Activated T-cell treated with anti-CD3 and anti-CD28 coated beads, Interleukin-2, amount 50 U/mL, for 4 hours (primary cell): ENCODE measurements around the gene TTC9C. TPM values are rescaled to one million over a fixed set of nuclear protein-coding genes. Genes with fewer than 3 reads are reported as not detected.
"Not testable (repeated sequence)": the region's sequence is repeated elsewhere in the genome, so short reads cannot be mapped to it uniquely, and the experiment has no call there.

Experiments used
- ATAC-seq, 2 donors: fragments of 200-7000 bp; cut with Tn5 transposase; one replicate each; pipeline ENCODE4 v1.10.0; 2021
- DNase-seq: peaks from one replicate; pipeline ENCODE4 v3.0.0-alpha.2; 2020
- H3K27me3 Mint-ChIP-seq: one replicate; pipeline ENCODE4 v1.8.0; 2021; ENCODE audit warnings: low read depth, mixed read lengths
- H3K36me3 Mint-ChIP-seq: one replicate; pipeline ENCODE4 v1.8.0; 2022; ENCODE audit warnings: mixed read lengths; ENCODE audit not compliant: insufficient read depth
- H3K4me1 Mint-ChIP-seq: one replicate; pipeline ENCODE4 v1.8.0; 2021; ENCODE audit warnings: low read depth, mixed read lengths
- H3K4me3 Mint-ChIP-seq: one replicate; pipeline ENCODE4 v1.8.0; 2021; ENCODE audit warnings: mild to moderate bottlenecking, moderate library complexity, mixed read lengths
- H3K9me3 Mint-ChIP-seq: one replicate; pipeline ENCODE4 v1.8.0; 2021; ENCODE audit warnings: mixed read lengths
- total RNA-seq, 3 donors: library from RNA; stranded (reverse); gene quantifications; one replicate each; pipeline ENCODE4 v1.2.1, GENCODE V29; 2021

TTC9C gene, protein sequence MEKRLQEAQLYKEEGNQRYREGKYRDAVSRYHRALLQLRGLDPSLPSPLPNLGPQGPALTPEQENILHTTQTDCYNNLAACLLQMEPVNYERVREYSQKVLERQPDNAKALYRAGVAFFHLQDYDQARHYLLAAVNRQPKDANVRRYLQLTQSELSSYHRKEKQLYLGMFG
- 10 to 100 TPM; 20.2 to 22.9 (median 20.9) TPM for total RNA-seq

- Mint-ChIP-seq H3K27me3 (no peaks in the 10 kb centered on the region), H3K9me3 (no peaks in the 10 kb centered on the region), H3K36me3 (peaks cover 31% of the 10 kb centered on the region), H3K4me1 (peaks cover 41% of the 10 kb centered on the region), H3K4me3 (peak within 1 kb of the TSS; percentile 99)
- peak; percentile 77 for DNase-seq
- peak; percentile 29 to 33 for ATAC-seq
Measured at GRCh38 chr11:62728171-62728988, at the start of gene TTC9C. TTC9C (plus strand) TSS chr11:62728486; CDS start chr11:62728849, 363 bp downstream.

DNA sequence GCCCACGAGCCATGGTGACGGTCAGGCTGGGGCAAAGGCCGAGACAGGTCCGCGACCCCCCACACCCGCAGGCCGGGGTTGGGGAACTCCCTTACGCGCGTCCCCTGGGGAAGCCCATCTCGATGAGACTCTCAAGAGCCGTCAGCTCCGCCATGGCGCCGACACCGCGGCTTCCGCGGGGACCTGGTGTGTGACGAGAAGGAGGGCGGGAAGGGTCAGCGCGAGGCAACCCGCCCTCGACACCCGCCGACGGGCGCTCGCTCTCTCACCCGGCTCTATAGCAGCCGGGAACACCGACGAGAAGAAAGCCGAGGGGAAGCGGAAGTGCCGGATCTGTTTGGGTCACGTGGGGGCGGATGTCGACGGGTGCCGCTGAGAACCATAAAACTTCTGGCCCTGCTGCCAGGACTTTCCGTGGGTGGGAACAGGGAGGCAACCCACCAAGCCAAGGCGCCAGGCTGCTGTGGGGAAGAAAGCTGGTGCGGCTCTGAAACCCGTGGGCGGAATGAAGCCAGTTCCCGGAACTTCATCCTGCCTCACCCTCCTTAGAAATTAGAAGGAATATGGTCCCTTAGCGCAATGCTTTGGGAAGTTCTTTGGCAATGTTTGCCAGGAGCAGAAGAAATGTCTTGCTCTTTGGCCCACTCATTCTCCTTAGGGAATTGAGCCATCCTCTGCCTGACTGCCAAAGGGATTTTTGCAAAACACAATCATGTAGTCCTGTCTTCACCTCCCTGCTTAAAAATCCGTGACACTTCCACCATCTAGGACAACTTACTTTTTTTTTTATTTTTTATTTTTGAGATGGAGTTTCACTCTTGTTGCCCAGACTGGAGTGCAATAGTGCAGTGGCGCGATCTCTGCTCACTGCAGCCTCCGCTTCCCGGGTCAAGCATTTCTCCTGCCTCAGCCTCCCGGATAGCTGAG lies 49.3 kb upstream of the TTC9C start, which contains the start of gene UBXN1:
TSS of gene UBXN1 (minus strand) at position 304 of the 927 bp plus-strand sequence. CDS start at position 154, 150 bp downstream.
- no peaks in the 10 kb centered on the region for H3K9me3 Mint-ChIP-seq
- peak; percentile 78 for DNase-seq

GRCh38 chr11:62680825-62681240 lies 47.5 kb upstream of the TTC9C start:
- peak overlapping the region; percentile 64 for H3K4me3 Mint-ChIP-seq

More for the DNA sequence above, 49.3 kb upstream of the TTC9C start, which contains the start of gene UBXN1:
- Mint-ChIP-seq H3K4me3 (peak within 1 kb of the TSS; percentile 90), H3K4me1 (peaks cover 26% of the 10 kb centered on the region), H3K27me3 (no peaks in the 10 kb centered on the region), H3K36me3 (peaks cover 13% of the 10 kb centered on the region)
- ATAC-seq, result peak; percentile 86 to 90

GRCh38 chr11:62682518-62682917 lies 45.8 kb upstream of the TTC9C start:
- peaks cover 8% of the 10 kb centered on the region for H3K36me3 Mint-ChIP-seq
- H3K4me3 Mint-ChIP-seq, result no peak overlapping the region
- peaks cover 17% of the 10 kb centered on the region for H3K4me1 Mint-ChIP-seq
- DNase-seq (no peak), ATAC-seq (no peak)
- no peaks in the 10 kb centered on the region for H3K27me3 Mint-ChIP-seq
- no peaks in the 10 kb centered on the region for H3K9me3 Mint-ChIP-seq

More at GRCh38 chr11:62680825-62681240, 47.5 kb upstream of the TTC9C start:
- Mint-ChIP-seq H3K27me3 (no peaks in the 10 kb centered on the region), H3K36me3 (peaks cover 11% of the 10 kb centered on the region), H3K4me1 (peaks cover 25% of the 10 kb centered on the region), H3K9me3 (no peaks in the 10 kb centered on the region)
- no peak for DNase-seq
- peak; percentile 64 to 70 for ATAC-seq

DNA sequence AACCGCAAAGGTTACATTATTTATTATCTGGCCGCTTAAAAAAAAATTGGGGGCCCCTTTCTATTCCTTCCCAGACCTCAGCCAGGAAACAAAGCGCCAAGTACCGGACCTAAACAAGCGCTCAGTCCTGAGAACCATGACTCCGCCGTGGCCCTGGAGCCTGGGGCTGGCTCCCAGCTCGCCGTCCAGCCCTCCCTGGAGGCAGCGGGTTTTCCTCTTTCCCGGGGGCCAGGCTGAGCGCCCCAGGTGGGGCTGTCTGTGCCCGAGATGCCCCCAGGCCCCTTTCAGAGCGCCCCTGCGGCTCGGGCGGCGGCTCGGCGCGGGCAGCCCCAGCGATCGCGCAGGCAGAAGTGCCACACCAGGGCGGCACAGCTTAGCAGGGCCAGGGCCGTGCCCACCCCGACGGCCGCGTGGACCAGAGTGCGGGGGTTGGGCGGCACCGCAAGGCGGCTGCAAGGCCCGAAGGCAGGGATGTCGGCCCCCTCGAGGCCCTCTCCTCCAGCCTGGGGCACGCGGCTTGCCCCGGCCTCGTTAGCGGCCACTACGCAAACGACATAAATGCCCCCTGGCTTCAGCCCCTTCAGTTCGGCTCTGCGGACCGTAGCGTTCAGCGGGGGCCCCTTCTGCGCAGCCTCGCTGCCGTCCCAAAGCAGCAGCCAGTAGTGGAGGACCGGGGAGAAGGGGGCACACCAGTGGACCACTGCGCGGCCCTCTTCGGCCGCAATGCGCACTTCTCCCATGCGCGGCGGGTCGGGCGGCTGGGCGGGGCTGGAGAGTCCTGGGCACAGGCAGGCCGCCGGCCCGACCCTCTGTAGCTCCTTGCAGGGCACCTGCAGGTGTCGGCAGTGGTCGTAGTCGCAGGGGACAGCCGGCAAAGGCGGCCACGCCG lies 40.5 kb upstream of the TTC9C start:
- Mint-ChIP-seq H3K4me3 (no peak overlapping the region), H3K36me3 (peaks cover 14% of the 10 kb centered on the region), H3K9me3 (no peaks in the 10 kb centered on the region), H3K4me1 (no peaks in the 10 kb centered on the region), H3K27me3 (peaks cover 4% of the 10 kb centered on the region)
- ATAC-seq, result peak in 1 of 2 donors; percentile 37
- no peak for DNase-seq

DNA sequence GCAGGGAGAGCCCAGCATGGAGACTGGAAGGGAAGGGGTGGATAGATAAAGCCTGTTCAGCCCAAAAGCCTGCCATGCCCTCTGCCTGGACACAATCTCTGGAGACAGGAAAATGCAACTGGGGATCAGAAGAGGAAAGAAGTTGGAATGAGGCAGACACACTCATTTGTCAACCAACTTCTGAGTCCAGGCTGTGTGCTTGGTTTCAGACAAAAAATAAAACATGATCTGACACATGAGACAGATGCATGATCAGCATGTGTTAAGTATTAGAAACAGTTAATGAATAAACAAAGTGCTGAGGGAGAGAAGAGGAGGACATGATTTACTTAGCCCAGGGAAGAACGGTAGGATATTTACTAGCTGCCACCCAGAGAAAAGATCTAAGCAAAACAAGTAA lies 39.8 kb upstream of the TTC9C start:
- DNase-seq (no peak), ATAC-seq (no peak)
- Mint-ChIP-seq H3K4me1 (no peaks in the 10 kb centered on the region), H3K27me3 (peaks cover 4% of the 10 kb centered on the region), H3K9me3 (no peaks in the 10 kb centered on the region), H3K4me3 (no peak overlapping the region), H3K36me3 (peaks cover 16% of the 10 kb centered on the region)

GRCh38 chr11:62689421-62690183 lies 38.7 kb upstream of the TTC9C start, which contains the start of gene LRRN4CL:
LRRN4CL (minus strand) TSS chr11:62689530; CDS start chr11:62688508, 1,022 bp downstream.
- ATAC-seq (no peak), DNase-seq (no peak)
- no peak within 1 kb of the TSS for H3K4me3 Mint-ChIP-seq
- no peaks in the 10 kb centered on the region for H3K9me3 Mint-ChIP-seq
- H3K27me3 Mint-ChIP-seq, result peaks cover 4% of the 10 kb centered on the region
- H3K36me3 Mint-ChIP-seq, result peaks cover 16% of the 10 kb centered on the region
- H3K4me1 Mint-ChIP-seq, result peaks cover 1% of the 10 kb centered on the region

DNA sequence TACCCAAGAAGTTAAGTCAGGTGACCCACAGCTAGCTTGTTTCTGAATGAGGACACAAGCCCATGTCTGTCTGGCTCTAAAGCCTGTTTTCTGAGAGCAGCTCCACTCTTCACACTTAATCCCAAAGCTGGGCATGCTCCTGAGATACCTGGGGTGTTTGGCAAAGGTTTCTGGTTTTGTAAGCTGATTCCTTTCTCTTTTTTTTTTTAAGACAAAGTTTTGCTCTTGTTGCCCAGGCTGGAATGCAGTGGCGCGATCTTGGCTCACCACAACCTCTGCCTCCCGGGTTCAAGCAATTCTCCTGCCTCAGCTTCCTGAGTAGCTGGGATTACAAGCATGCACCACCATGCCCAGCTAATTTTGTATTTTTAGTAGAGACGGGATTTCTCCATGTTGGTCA lies 34.7 kb upstream of the TTC9C start:
- not testable (repeated sequence) for DNase-seq, ATAC-seq, H3K27me3 Mint-ChIP-seq, H3K4me1 Mint-ChIP-seq, H3K4me3 Mint-ChIP-seq, H3K9me3 Mint-ChIP-seq
- H3K36me3 Mint-ChIP-seq, result peaks cover 20% of the 10 kb centered on the region

DNA sequence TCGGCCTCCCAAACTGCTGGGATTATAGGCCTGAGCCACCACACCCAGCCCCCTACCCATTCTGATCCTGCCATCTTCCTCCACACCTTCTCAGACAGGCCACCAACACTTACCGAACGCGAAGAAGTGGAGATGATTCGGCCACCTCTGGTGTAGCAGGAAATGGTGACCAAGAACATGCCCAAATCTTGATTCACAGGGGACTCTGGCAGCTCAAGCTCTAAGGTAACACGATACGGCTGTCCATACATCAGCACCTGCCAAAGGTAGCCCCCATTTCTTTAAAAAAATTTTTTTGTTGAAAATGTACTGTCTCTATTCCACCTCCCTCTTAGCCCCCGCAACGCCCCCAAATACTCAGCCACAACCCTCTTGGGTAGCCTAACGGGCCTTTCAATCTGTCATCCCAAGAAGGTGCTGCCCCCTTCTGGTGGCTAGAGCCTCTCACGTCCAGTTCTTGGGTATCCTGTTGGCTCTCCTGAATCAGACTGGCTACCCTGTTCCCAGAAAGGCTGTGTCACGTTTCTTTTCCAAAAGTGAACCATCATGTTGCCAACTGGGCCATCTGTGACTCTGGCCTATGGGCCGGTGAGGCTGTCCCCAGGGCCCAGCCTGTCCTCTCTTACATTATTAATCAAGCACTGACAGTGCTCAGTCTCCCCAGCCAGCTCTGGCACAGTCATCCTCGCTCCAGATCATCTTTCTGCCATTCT lies 33.7 kb upstream of the TTC9C start:
- Mint-ChIP-seq H3K4me3 (no peak overlapping the region), H3K4me1 (peaks cover 6% of the 10 kb centered on the region), H3K36me3 (peaks cover 20% of the 10 kb centered on the region), H3K9me3 (no peaks in the 10 kb centered on the region), H3K27me3 (no peaks in the 10 kb centered on the region)
- peak; percentile 75 for DNase-seq
- ATAC-seq, result peak; percentile 93 to 96

GRCh38 chr11:62702246-62702645 lies 26.0 kb upstream of the TTC9C start:
- Mint-ChIP-seq H3K27me3 (no peaks in the 10 kb centered on the region), H3K4me1 (peaks cover 20% of the 10 kb centered on the region), H3K9me3 (no peaks in the 10 kb centered on the region), H3K36me3 (peaks cover 5% of the 10 kb centered on the region), H3K4me3 (no peak overlapping the region)
- DNase-seq, result no peak
- ATAC-seq, result no peak

DNA sequence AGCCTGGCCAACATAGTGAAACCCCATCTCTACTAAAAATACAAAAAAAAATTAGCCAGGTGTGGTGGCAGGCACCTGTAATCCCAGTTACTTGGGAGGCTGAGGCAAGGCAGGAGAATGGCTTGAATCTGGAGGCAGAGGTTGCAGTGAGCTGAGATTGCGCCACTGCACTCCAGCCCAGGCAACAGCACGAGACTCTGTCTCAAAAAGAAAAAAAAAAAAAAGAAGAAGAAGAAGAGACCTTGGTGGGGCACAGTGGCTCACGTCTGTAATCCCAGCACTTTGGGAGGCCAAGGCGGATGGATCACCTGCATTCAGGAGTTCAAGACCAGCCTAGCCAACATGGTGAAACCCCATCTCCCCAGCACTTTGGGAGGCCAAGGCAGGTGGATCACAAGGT lies 24.4 kb upstream of the TTC9C start:
- peaks cover 32% of the 10 kb centered on the region for H3K4me1 Mint-ChIP-seq
- not testable (repeated sequence) for H3K27me3 Mint-ChIP-seq, H3K36me3 Mint-ChIP-seq, ATAC-seq, DNase-seq, H3K9me3 Mint-ChIP-seq, H3K4me3 Mint-ChIP-seq

- no peak for ATAC-seq
Measured at GRCh38 chr11:62705413-62705812, 22.9 kb upstream of the TTC9C start.

More at GRCh38 chr11:62705413-62705812, 22.9 kb upstream of the TTC9C start:
- Mint-ChIP-seq H3K36me3 (peaks cover 11% of the 10 kb centered on the region), H3K4me1 (peaks cover 45% of the 10 kb centered on the region), H3K4me3 (peak overlapping the region; percentile 90), H3K27me3 (no peaks in the 10 kb centered on the region), H3K9me3 (no peaks in the 10 kb centered on the region)
- DNase-seq, result no peak
